Measurements from ENCODE around the gene AP4M1. TPM values are rescaled to one million over a fixed set of nuclear protein-coding genes. Genes with fewer than 3 reads are reported as not detected.

AP4M1 gene
- total RNA-seq, 2 donors from 2014 or later, result 18.0 to 27.2 TPM

- Histone ChIP-seq H3K27ac (peak overlapping the region; percentile 72 to 83), H3K4me1 (replicated peaks) (no peaks in the 10 kb centered on the region), H3K27me3 (replicated peaks; ENCODE audit: insufficient read depth) (no peaks in the 10 kb centered on the region)
These were observed 56.1 kb downstream of the AP4M1 start for GRCh38 chr7:100157334-100158228.

More at GRCh38 chr7:100157334-100158228, 56.1 kb downstream of the AP4M1 start:
- Histone ChIP-seq H3K4me3 (peak overlapping the region; percentile 62 to 95), H3K36me3 (peaks cover 0 to 4% of the 10 kb centered on the region in 2 donors), H3K9me3 (no peaks in the 10 kb centered on the region)
- 21% methylated on average over 32 of the region's 32 CpGs for WGBS
- TF ChIP-seq CTCF (IDR thresholded peaks at IDR 0.05), result no peak
- no peak for TF ChIP-seq POLR2AphosphoS5 (IDR thresholded peaks at IDR 0.05)
- no peak for TF ChIP-seq POLR2A (IDR thresholded peaks at IDR 0.05)
- DNase-seq (ENCODE audit: low spot score), result no peak
- intact Hi-C loops (cut with DNase I), result no loop called here

MicroRNA genes within 50 kb of the gene (microRNA counts, 767-probe panel; counts per million panel counts)
- microRNA hsa-miR-106b-5p (2,367 to 2,749 counts per million in 2 donors), microRNA hsa-miR-25-3p (4,670 to 4,908 counts per million in 2 donors), microRNA hsa-miR-93-5p (4,179 to 4,430 counts per million in 2 donors)

Small RNAs within 50 kb of the gene (microRNA-seq; reads per million reads assigned to microRNA genes)
- 562 reads per million, percentile 85 among the genes with 10 or more reads in this experiment for gene MIR106B
- gene MIR25, result 293 reads per million, percentile 80 among the genes with 10 or more reads in this experiment
- not detected for gene MIR4658
- gene MIR93, result 2,692 reads per million, percentile 92 among the genes with 10 or more reads in this experiment

Small RNAs within 50 kb of the gene (small RNA-seq; reads per million reads assigned to genes)
- 70.2 to 186 reads per million in 2 donors for gene MIR106B
- gene MIR25, result 1,508 to 1,619 reads per million in 2 donors
- gene MIR93, result 144 to 260 reads per million in 2 donors

Other genes with a start within 250 kb of the AP4M1 start
- gene OR2AE1, start 224.6 kb upstream of the AP4M1 start, total RNA-seq, result not detected
- gene TRIM4, start 182.1 kb upstream of the AP4M1 start, total RNA-seq, result 10 to 100 TPM; 61.0 to 72.8 TPM
- gene GJC3, start 172.0 kb upstream of the AP4M1 start, total RNA-seq, result 1 to 10 TPM; 1.2 to 3.2 TPM
- gene AZGP1, start 125.6 kb upstream of the AP4M1 start, total RNA-seq, result 1,000 to 10,000 TPM; 1,167 to 4,716 TPM
- gene ZKSCAN1, start 86.0 kb upstream of the AP4M1 start, total RNA-seq, result 10 to 100 TPM; 75.8 to 86.5 TPM
- gene ZSCAN21, start 51.9 kb upstream of the AP4M1 start, total RNA-seq, result 10 to 100 TPM; 24.6 to 38.0 TPM
- gene ZNF3, start 19.9 kb upstream of the AP4M1 start, total RNA-seq, result 10 to 100 TPM; 20.5 to 21.4 TPM
- gene COPS6, start 12.7 kb upstream of the AP4M1 start, total RNA-seq, result 10 to 100 TPM; 50.8 to 78.4 TPM
- 10 to 100 TPM; 47.5 to 68.7 TPM for gene MCM7, start 246 bp upstream of the AP4M1 start, total RNA-seq
- 10 to 100 TPM; 68.3 to 79.8 TPM for gene TAF6, start 17.7 kb downstream of the AP4M1 start, total RNA-seq
- 10 to 100 TPM in 1 of 2 donors, 1 to 10 TPM in 1; 1.6 to 16.1 TPM for gene CNPY4, start 18.0 kb downstream of the AP4M1 start, total RNA-seq
- 1 to 10 TPM; 4.4 to 6.1 TPM for gene MBLAC1, start 25.3 kb downstream of the AP4M1 start, total RNA-seq
- gene LAMTOR4, start 47.3 kb downstream of the AP4M1 start, total RNA-seq, result 100 to 1,000 TPM; 213 to 243 TPM
- gene TRAPPC14, start 57.1 kb downstream of the AP4M1 start, total RNA-seq, result 10 to 100 TPM; 21.2 to 43.4 TPM
- gene GAL3ST4, start 67.0 kb downstream of the AP4M1 start, total RNA-seq, result 10 to 100 TPM in 1 of 2 donors, 1 to 10 TPM in 1; 4.1 to 10.2 TPM
- 1 to 10 TPM; 1.7 to 2.8 TPM for gene GPC2, start 75.7 kb downstream of the AP4M1 start, total RNA-seq
- gene STAG3, start 76.3 kb downstream of the AP4M1 start, total RNA-seq, result 10 to 100 TPM in 1 of 2 donors, 1 to 10 TPM in 1; 1.8 to 37.6 TPM
- gene PVRIG, start 118.3 kb downstream of the AP4M1 start, total RNA-seq, result not detected
- under 1 TPM in 1 of 2 donors, not detected in 1; 0.91 TPM for gene SPDYE3, start 206.1 kb downstream of the AP4M1 start, total RNA-seq